GM18858 (cell line): ENCODE measurements around the gene MRPL9.

Source experiments
- ATAC-seq: cut with Tn5 transposase; IDR thresholded peaks from one replicate; pipeline ENCODE4 v1.9.1; 2021; ENCODE audit not compliant: unreplicated experiment

The MRPL9 gene

GRCh38 chr1:151713044-151713443, 50.3 kb downstream of the MRPL9 start:
- ATAC-seq = no peak

GRCh38 chr1:151711951-151712350, 51.3 kb downstream of the MRPL9 start:
- no peak for ATAC-seq

GRCh38 chr1:151711044-151711800, 52.1 kb downstream of the MRPL9 start:
- no peak for ATAC-seq

DNA sequence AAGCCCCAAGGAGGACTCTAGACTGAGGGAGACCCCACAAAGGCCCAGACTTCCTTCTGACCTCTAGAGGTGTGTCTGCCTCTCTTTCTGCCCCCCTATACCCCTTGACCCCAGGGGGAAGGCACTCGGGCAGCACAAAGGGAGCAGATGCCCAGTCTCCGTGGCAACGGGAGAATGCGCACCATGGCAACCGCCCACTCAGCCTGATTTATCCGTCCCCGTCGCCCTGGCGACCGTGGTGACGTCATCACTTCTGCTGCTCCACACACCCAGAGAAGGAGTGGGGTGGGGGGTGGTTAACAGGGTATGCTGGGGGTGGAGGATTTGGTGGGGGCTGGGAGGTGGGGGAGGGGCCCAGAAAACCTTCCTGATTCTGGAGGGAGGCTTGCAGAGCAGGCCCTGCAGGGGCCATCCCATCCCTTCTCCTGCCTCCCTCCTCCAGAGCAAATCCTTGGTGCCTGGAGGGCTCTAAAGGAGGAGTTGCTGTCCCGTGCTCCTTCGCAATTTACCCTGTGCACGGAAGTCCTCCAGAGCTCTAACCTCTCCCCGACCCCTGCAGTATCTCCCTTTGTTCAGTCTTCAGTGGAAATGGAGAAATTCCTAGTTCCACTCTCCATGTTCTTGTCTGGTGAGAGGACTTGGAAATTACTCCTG, 53.0 kb downstream of the MRPL9 start:
- no peak for ATAC-seq
